Stimulated activated CD8-positive, alpha-beta memory T cell treated with anti-CD3 and anti-CD28 coated beads, Interleukin-12 subunit alpha, Interleukin-12 subunit beta, amount 100 ng/mL, for 4 hours (primary cell): ENCODE results near the gene ENGASE.
"Not testable (repeated sequence)": the region's sequence is repeated elsewhere in the genome, so short reads cannot be mapped to it uniquely, and the experiment has no call there.

Experiments
- DNase-seq: peaks from one replicate; pipeline ENCODE4 v3.0.0-alpha.2; 2020; ENCODE audit warnings: low read depth

The ENGASE gene

DNA sequence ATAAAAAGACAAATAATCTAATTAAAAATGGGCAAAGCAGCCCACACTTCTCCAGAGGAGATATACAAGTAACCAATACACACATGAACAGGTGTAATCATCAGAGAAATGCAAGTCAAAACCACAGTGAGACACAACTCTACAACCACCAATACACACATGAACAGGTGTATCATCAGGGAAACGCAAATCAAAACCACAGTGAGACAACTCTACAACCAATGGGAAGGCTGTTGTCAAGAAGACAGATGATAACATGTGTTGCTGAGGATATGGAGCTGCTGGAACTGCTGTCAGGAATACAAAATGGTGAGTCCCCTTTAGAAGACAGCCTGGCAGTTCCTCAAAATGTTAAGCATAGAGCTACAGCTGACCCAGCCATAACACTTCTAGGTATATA is 22.5 kb upstream of the ENGASE start:
- DNase-seq: no peak

DNA sequence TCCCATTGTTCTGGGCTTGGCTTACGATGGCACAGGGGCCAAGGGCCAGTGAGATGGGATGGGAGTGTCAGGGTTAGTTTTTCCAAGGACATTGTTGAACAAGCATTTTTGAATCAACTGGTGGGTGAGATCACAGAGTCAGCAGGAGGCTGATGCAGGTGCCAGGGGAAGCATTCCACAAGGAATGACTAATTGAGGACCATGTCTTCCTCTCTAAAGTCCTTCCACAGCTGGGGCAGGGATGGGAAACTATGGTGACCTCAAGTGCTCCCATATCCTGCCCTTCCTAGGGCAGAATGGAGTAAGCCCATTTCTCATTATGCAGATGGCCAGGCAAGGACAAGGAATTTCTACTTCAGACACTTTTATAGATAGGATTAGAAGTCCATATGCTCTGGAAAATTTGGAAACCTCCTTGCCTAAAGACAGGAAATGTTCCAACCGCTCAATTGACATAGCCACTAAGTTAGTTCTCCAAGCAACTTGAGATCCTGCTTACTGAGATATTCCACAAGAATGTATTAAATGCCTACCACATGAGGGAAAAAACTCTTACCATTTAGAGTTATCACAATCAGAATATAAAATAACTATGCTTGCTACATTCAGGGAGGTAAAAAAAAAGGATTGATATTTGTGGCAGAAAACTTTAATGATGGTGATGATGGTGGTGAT is 21.2 kb upstream of the ENGASE start:
- no peak for DNase-seq

DNA sequence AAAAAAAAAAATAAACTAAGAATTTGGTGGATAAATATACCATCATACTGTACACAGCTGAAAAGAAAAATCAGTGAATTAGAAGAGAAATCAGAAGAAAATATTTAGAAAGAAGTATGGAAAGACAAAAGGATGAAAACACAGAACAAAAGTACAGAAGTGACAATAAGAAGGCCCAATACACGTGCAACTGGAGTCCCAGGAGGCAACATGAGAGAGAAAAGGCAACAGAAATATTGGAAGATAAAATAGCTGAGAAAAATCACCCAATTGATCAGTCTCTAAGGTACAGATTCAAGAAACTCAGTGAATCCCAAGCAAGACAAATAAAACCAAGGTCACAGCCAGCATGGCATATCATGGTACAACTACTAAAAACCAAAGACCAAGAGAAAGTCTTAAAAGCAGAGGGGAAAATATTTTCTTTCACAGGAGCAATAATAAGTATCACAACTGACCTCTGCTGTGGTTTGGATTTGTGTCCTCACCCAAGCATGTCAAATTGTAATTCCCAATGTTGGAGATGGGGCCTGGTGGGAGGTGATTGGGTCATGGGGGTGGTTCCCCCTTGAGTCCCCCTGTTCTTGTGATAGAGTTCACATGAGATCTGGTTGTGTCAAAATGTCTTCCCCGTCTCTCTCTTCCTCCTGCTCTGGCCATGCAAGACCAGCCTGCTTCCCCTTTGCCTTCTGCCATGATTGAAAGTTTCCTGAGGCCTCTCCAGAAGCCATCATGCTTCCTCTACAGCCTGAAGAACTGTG is 20.2 kb upstream of the ENGASE start:
- DNase-seq: no peak

DNA sequence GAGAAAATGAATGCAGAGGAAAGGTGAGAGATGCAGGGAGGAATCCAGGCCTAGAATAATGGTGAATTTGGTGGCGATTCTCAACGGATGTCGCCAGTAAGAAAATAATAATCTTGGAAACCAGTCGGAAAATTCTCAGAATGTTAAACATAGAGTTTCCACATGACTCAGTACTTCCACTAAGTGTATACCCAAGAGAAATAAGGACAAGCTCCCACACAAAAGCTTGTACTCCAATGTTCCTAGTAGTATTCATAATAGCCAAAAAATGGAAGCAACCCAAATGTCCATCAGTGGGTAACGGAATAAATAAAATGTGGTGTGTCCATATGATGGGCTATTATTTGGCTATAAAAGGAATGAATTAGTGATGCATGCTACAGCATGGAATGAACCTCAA is 19.4 kb upstream of the ENGASE start:
- no peak for DNase-seq

DNA sequence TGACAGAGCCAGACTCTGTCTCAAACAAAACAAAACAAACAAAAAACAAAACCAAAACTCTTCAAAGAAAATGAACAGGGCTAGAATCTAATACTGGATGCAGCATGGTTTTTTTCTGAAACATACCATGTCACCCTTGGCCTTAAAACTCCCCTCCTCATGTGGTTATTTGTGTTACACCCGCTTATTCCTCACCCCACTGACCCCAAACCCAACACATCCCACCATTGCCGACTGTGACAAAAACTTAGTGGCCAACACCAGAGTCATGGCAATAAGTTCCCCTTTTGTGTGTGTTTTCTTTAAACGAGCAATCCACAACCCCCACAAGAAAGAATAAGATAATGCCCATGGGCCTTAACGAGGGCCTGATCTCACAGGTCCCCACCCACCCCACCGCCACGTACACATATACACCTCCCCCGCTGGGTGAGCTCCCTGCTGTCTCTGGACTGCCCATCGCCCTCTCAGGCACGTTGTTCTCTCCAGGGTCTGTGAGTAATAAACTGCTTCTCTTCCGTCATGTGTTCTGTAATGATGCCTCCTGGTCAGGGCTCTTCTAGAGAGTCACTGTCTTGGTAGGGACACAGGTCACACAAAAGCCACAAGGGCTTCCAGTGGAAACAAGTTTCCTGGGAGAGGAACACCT is 16.8 kb upstream of the ENGASE start:
- no peak for DNase-seq

DNA sequence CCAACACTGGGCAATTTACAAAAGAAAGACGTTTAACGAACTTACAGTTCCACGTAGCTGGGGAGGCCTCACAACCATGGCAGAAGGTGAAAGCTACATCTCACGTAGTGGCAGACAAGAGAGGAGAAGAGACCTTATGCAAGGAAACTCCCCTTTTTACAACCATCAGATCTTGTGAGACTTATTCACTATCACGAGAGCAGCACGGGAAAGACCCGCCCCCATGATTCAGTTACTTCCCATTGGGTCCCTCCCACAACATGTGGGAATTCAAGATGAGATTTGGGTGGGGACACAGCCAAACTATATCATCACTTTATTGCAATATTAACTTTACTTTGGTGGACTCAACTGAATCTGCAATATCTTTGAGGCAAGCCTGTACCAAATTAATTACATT is 11.9 kb upstream of the ENGASE start:
- no peak for DNase-seq

DNA sequence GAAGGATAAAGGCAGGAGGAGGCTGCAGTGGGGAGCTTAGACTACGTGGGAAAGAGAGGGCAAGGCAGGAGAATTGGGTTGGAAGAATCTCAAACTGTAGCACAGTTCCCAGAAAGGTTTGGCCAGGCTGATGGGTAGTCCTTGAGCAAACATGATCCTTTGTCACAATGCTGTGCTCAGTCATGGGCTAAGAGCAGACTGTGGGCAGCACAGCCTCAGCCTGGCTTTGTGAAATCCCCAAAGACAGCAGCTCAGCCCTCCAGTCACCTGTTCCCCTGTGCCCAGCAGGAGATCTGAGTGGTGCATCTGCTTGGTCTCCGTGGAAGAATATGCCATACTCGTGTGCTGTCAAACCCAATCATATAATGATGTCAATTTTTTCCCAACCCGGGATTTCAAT is 10.6 kb upstream of the ENGASE start:
- DNase-seq: no peak

DNA sequence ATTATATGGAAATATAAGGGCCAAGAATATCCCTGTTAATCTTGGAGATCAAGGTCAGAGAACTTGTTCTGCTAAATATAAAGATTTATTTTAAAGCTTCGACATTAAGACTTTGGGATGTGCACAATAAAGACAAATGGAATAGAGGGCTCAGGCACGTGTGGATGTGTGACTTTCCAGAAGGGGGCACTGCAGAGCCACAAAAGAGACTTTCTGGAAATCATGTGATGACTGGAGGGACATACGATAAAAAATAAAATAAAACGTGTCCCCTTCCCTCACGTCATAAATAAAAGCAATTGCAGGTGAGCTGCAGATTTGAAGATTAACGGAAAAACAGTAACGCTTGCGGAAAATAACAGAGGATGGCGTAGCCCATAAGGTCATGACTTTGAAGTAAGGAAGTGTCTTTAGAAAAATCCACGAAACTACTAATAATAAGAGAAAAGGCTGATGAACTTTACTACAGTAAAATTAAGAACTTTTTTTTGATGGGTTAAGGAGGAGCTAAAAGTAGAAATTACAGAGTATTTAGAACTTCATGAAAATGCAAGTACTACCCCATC is 9.4 kb upstream of the ENGASE start:
- DNase-seq: no peak

DNA sequence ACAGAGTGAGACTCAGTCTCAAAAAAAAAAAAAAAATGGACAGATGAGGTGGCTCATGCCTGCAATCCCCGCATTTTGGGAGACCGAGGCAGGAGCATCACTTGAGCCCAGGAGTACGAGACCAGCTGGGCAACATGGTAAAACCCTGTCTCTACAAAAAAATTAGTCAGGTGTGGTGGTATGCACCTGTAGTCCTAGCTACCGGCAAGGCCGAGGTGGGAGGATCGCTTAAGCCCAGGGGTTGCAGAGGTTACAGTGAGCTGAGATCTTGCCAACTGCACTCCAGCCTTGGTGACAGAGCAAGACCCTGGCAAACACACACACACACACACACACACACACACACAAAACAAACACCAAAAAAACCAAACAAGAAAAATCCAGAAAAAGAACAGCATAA is 7.7 kb upstream of the ENGASE start:
- no peak for DNase-seq

DNA sequence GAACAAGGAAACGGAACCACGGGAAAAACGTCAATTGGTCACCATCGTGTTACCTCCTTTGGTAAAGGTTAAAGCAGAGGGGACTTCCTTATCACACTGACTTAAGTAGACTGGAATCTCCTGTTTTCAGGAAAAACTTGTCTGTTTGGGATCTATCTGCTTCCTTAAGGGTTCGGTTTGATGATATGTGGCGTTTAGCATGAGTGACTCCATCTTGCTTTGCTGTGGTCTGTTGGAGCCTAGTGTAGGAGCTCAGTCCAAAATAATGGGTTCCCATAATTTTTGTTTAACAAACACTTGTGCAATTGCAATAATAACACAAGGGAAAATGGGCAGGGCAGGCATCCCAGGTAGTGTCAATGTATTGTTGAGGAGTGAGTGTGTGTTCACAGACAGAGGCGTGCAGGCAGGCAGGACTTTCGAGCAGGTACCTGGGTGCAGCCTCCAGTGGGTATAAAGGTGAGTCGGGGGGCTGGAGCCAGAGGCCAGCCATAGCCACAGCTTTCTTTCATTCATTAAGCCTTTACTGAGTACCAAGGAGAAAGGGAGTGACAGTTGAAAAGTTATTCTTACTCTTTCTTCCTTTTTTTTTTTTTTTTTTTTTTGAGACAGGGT is 4.3 kb upstream of the ENGASE start:
- DNase-seq: no peak

DNA sequence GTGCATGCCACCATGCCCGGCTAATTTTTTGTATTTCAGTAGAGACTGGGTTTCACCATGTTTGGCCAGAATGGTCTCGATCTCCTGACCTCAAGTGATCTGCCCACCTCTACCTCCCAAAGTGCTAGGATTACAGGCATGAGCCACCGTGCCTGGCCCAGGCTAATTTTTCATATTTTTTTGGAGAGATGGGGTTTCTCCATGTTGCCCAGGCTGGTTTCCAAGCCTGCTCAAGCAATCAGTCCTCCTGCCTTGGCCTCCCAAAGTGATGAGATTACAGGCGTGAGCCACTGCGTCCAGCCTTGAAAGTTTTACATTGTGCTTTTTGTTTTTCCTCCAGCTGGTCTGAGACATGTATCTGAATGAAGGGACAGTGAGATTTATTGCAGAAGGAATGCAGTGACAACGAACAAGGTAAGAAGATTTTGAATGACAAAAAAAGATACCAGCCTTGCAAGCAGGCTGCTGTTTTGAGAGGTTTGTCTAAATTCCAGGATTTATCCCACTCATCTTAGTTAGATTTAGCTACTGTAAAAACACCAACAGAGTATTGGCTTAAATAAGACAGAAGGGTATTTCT is 3.4 kb upstream of the ENGASE start:
- no peak for DNase-seq

DNA sequence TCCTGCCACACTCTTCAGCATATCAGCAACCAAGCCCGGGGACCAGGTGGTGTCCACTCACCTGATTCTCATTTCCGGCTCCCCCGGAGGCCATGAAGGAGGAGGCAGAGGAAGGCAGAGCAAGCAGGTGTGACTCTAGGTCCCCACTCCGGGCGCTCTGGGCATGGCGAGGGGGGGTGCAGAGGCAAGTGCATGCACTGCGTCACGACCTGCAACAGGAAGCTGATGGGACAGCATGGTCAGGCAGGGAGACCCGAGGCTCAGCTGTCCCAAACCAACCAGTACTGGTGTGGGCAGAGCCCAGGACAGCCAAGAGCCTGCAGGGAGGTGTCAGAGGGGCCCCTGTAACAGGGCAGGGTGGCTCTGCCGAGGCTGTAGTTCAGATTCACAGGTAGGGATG is 2.1 kb upstream of the ENGASE start:
- no peak for DNase-seq

DNA sequence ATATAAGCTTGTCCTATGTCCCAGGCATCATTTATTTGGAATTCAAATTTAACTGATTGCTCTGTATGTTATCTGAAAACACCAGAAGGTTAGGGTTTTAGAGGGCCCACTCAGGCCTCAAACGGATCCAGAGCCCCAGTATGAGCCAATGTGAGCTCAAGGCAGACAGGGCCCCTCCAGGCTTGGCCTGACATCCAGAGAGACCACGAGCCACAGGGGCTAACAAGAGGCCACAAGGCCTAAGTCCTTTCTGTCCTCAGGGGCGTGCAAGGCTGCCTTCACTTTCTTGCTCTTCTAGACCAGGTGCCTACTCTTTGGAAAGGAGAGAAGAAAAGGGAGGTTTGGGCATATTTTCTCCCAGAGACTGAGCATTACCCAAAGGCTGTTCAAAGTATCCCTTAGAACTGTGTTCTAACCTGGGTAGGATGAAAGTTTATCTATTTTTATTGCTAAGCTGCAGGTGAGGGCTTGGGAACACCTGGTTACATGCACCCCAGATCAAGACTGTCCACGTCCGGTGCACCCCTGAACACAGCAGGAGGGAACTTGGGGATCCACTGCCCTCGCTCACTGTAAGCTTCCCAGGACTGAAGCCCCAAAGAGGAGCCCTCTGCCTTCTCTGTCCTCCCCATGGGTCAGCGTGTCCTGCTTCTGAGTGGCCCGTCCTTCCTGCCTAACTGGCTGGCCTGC is 1.5 kb upstream of the ENGASE start:
- DNase-seq: no peak

DNA sequence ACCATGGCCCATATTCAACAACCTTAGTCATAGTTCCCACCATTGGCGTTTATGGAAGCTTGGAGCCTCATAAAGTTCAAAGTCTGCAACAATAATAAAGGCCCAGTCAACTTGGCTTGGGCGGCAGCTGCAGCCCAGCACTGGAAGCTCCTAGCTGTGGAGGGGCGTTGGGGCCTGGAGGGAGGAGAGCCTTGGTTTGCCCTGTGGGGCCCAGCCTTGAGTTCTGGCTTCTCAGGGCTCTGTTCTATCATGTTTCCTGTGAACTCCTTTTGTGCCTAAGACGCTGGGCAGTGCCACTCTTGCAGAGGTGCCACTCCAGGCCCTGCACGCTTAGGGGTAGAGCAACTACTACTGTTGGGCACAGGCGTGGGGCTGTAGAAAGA is 927 bp upstream of the ENGASE start:
- DNase-seq: no peak

DNA sequence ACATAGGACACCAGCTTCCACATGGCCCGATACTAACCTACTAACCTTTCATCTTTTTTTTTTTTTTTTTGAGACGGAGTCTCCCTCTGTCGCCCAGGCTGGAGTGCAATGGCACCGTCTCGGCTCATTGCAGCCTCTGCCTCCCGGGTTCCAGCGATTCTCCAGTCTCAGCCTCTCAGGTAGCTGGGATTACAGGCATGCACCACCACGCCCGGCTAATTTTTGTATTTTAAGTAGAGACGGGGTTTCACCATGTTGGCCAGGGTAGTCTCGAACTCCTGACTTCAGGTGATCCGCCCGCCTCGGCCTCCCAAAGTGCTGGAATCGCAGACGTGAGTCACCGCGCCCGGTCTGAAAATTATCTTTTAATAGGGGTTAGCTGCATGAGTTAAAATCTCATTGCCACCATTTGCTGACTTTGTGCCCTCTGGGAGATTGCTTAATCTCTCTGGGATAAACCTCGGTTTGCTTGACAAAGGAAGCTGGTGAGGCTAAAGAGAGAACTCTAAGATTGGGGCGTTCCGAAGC is 439 bp upstream of the ENGASE start:
- not testable (repeated sequence) for DNase-seq

DNA sequence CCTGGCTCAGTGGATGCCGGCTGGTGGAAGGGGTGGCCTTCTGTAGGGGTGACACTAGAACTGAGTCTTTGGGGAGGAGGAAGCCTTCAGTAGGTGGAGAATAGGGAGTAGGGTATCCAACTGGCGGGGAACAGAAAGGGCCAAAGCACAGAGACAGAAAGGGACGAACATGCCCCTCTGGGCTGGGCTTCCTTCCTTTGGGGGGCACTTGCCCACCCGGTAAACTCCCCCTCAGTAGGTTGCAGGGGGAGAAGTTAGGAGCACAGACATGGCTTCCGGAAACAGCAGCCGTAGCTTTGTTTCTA is 774 bp downstream of the ENGASE start:
- no peak for DNase-seq

DNA sequence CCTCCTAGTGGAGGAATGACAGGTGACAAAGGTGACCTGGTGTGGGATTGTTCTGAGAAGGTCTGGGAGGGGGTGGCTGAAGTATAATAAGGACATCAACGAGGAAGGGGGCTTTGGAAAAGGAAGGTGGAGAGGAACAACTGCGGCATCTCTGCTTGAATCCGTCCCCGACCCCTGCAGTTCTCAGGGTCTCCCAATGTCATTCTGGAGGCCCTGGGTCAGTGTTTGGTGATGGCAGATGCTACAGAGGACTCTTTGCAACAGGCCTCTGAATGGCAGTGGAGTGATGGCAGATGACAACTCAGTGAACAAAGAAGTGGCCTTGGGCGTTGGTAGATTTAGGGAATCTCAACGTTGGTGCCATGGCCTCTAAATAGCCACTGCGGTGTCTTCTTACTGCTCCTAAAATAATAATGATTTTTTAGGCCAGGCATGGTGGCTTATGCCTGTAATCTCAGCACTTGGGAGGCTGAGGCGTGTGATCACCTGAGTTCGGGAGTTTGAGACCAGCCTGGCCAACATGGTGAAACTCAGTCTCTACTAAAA is 1.3 kb downstream of the ENGASE start:
- DNase-seq: no peak

DNA sequence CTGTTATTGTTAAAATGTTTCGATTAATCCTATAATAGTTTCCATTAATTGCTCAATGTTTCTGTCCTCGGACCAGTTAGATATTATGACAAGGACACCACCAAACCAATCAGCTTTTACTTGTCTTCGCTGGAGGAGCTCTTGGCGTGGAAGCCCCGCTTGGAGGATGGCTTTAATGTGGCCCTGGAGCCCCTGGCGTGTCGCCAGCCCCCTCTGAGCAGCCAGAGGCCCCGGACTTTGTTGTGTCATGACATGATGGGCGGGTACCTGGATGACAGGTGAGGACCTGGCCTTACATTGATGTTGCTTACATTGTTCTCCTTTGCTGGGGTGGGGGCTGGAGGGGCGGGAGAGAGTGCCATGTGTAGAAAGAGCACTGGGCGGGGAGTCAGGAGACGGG is 3.0 kb downstream of the ENGASE start:
- DNase-seq: no peak

DNA sequence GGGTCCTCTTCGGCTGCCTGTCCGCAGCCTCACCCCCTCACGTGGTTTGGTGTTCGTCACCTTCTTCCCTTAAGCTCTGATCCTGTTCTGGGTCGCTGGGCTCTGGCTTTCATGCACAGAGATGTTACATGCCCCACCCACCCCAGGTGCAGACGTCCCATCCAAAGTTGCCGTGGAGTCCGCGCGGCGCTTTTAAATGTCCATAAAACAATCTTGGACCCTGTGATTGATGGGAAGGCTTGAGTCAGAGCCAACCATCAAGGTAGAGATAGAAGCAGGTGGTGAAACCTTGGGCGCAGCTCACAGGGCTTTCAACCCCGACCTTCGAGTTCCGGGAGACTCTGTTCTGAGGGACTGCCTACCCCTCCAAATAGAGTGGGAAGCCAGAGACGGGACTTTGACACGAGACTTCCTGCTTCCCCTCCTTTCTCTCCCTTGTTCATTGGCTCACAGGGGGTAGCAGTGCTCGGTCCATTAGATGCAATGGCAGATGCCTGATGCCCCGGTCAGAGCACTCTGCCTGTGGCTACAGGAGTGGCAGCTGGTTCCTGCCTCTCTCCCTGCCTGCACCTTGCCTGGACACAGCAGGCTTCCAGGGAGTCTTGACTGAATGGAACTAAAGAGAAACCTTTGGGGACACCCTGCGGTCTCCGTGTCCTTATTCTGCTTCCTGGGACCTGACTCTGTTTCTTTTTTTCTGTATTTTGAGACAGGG is 4.0 kb downstream of the ENGASE start:
- DNase-seq: no peak

DNA sequence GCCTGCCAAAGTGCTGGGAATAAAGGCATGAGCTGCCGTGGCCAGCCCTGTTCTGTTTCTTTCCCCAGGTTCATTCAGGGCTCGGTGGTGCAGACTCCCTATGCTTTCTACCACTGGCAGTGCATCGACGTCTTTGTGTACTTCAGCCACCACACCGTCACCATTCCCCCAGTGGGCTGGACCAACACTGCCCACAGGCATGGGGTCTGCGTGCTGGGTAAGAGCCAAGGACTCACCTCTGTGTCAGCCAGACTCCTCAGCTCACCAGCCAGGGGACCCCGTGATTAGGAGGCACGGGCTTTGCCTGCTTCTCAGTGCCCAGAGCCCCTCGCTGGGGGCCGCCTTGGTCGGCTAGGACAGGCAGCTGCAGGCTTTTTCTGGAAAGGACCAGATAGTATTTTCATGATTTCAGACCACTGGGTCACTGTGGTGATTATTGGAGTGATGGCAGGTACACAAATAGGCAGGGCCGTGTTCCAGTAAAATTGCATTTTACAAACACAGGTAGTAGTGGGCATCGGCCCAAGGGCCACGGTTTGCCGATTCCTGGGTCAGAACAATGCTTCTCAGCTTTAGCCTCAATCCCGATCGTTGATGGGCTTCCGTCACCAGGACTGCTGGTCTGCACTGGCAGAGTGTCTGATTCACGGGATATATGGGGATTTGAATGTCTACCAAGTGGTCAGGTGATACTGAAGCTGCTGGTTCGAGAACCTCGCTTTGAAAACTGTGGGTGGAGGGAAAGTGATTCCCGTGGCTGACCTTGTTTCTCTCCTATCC is 5.0 kb downstream of the ENGASE start:
- no peak for DNase-seq
